GM20000 (cell line): ENCODE data around the gene FOXF1.

Experiments used
- DNase-seq: peaks from one replicate; pipeline ENCODE4 v3.0.0; 2012; ENCODE audit warnings: low spot score
- CTCF ChIP-seq: IDR thresholded peaks from 2 replicates; pipeline ENCODE4 v1.5.1; 2012; ENCODE audit warnings: mild to moderate bottlenecking, control low read depth; ENCODE audit errors: extremely low read depth, missing control alignments

Gene FOXF1

GRCh38 chr16:86500708-86501510, 9.4 kb upstream of the FOXF1 start:
- no peak for DNase-seq
- TF ChIP-seq CTCF: no peak

- no peak for DNase-seq
- TF ChIP-seq CTCF: no peak
Observed at GRCh38 chr16:86501989-86502855, 8.1 kb upstream of the FOXF1 start.

GRCh38 chr16:86502856-86503748, 7.2 kb upstream of the FOXF1 start:
- DNase-seq: no peak

GRCh38 chr16:86503830-86504229, 6.5 kb upstream of the FOXF1 start:
- TF ChIP-seq CTCF: no peak

More at GRCh38 chr16:86502856-86503748, 7.2 kb upstream of the FOXF1 start:
- no peak for TF ChIP-seq CTCF

GRCh38 chr16:86504315-86505184, 5.8 kb upstream of the FOXF1 start:
- no peak for TF ChIP-seq CTCF
- no peak for DNase-seq

More at GRCh38 chr16:86503830-86504229, 6.5 kb upstream of the FOXF1 start:
- DNase-seq: no peak

- DNase-seq: no peak
- TF ChIP-seq CTCF: no peak
Observed at GRCh38 chr16:86505185-86505898, 5.0 kb upstream of the FOXF1 start.
